A204.1 (cell line): ENCODE data around the gene UBQLN2.
"Not testable (repeated sequence)": the region's sequence is repeated elsewhere in the genome, so short reads cannot be mapped to it uniquely, and the experiment has no call there.

ENCODE experiments used
- FAIRE-seq: peaks from 2 replicates; lab custom pipeline; 2012; peaks lifted over from hg19 to GRCh38; lab: Jason Lieb, UNC

The UBQLN2 gene

DNA sequence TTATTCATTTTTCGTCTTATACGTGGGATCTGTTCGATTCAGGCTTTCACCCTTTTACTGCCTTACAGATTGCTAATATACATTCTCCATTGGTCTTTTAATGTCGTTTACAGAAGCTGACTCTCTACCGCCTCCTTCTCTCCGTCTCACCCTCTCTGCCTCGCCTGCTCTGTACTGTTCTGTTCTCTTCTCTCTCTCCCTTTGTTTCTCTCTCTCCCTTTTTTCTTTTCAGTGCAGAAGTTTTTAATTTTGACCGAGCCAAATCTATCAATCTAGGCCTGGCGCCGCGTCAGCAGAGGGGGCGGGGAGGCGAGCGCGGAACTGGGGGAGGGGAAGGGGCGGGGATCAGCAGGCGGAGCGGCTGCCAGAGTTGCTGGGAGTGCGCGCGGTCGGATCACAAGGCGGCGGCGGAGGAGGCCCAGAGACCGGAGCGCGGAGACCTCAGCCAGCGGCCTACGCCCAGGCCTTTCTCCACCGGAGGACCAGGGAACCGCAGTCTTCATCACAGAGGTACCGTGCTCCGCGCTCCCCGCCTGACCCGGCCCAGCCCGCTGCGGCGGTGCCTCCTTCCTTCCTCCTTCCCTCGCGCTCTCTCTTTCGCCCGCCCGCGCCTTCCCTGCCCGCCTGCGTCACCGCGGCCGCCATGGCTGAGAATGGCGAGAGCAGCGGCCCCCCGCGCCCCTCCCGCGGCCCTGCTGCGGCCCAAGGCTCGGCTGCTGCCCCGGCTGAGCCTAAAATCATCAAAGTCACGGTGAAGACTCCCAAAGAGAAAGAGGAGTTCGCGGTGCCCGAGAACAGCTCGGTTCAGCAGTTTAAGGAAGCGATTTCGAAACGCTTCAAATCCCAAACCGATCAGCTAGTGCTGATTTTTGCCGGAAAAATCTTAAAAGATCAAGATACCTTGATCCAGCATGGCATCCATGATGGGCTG, at the start of gene UBQLN2:
Gene UBQLN2 (plus strand): TSS at position 397 of the 931 bp plus-strand sequence. CDS start 247 bp downstream, at position 644.
- FAIRE-seq: peak; percentile 25

DNA sequence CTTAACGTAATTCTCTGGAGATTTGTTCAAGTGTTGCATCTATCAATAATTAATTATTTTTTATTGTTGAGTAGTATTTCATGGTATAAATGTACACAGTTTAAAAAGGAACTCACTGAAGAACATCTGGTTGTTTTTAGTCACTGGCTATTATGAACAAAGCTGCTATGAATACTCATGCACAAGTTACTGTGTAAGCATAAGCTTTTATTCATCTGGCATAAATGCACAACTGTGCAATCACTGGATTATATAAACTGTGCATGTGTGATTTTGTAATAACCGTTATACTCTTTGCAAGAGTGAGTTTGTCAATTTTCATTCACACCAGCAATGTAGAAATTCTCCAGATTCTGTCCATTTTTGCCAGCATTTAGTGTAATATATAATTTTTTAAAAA, 43.8 kb upstream of the UBQLN2 start:
- FAIRE-seq: no peak

GRCh38 chrX:56529482-56530007, 33.9 kb upstream of the UBQLN2 start:
- FAIRE-seq: not testable (repeated sequence)

GRCh38 chrX:56530011-56530410, 33.4 kb upstream of the UBQLN2 start:
- no peak for FAIRE-seq

GRCh38 chrX:56550667-56551066, 12.8 kb upstream of the UBQLN2 start:
- no peak for FAIRE-seq

- no peak for FAIRE-seq
Observed at GRCh38 chrX:56554870-56555269, 8.6 kb upstream of the UBQLN2 start.

DNA sequence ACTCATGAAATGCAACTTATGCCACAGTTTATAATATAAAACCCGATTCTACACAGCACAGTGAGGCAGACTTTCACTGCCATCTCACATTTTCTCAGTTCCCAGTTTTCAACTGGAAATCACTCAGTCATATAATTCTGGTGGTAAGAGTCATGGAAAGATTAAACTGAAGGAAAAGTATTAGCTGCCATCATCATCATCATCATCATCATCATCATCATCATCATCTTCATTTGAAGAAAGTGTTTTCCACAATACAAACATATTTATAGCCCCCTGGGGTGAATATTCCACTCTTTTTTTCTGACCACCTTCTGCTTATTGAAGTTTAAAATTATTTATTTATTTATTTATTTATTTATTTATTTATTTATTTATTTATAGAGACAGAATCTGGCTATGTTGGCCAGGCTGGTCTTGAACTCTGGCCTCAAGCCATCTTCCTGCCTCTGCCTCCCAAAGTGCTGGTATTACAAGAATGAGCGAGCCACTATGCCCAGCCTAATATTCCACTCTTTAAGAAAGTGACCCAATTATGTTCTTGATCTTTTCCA, 6.0 kb upstream of the UBQLN2 start:
- FAIRE-seq: no peak

DNA sequence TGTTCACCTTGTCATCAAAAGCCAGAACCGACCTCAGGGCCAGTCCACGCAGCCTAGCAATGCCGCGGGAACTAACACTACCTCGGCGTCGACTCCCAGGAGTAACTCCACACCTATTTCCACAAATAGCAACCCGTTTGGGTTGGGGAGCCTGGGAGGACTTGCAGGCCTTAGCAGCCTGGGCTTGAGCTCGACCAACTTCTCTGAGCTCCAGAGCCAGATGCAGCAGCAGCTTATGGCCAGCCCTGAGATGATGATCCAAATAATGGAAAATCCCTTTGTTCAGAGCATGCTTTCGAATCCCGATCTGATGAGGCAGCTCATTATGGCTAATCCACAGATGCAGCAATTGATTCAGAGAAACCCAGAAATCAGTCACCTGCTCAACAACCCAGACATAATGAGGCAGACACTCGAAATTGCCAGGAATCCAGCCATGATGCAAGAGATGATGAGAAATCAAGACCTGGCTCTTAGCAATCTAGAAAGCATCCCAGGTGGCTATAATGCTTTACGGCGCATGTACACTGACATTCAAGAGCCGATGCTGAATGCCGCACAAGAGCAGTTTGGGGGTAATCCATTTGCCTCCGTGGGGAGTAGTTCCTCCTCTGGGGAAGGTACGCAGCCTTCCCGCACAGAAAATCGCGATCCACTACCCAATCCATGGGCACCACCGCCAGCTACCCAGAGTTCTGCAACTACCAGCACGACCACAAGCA, 898 bp downstream of the UBQLN2 start:
- no peak for FAIRE-seq

GRCh38 chrX:56564921-56565840, 1.8 kb downstream of the UBQLN2 start:
- FAIRE-seq: no peak

DNA sequence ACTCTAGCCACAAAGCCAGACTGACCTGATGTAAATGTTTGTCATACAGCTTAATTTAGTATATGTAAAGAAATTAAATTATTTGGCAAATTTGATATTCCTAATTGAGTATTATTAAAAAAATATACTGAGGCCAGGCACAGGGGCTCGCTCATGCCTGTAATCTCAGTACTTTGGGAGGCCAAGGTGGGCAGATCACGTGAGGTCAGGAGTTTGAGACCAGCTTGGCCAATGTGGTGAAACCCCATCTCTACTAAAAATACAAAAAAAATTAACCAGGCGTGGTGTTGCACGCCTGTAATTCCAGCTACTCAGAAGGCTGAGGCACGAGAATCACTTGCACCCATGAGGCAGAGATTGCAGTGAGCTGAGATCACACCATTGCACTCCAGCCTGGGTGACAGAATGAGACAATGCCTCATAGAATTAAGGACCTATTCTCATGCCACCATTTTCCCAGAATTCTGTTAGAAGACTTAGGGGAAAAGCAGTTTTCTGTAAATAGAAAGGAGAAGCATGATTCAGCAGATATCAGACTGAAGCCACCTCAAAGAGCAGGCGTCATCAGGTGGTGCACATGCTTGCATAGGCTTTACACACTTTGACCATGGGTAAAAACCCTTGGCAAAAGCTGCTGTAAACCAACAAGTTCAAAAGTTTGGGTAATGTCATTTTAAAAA, 6.1 kb downstream of the UBQLN2 start:
- FAIRE-seq: no peak

GRCh38 chrX:56572975-56573374, 9.5 kb downstream of the UBQLN2 start:
- FAIRE-seq: no peak

DNA sequence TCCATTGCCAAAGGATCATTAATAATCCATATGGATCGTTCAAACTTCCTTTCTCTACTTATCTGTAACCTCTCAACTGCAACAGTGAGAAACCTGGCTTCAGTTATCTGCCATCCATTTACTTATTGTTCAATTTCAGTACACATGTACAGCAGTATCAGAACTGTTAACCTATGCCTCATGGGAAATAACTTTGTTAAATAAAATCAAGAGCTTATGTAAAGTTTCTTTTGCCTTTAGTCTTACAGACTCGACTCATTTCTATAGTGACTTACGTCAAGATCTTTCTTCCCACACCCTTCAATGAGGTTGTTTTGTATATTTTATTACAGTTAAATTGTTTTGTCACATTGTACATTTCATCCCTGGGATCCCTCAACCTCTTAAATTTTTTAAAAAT, 11.4 kb downstream of the UBQLN2 start:
- FAIRE-seq: no peak

GRCh38 chrX:56576721-56577120, 13.3 kb downstream of the UBQLN2 start:
- FAIRE-seq: no peak

- FAIRE-seq: no peak
Observed at GRCh38 chrX:56588397-56589188, 25.2 kb downstream of the UBQLN2 start.

DNA sequence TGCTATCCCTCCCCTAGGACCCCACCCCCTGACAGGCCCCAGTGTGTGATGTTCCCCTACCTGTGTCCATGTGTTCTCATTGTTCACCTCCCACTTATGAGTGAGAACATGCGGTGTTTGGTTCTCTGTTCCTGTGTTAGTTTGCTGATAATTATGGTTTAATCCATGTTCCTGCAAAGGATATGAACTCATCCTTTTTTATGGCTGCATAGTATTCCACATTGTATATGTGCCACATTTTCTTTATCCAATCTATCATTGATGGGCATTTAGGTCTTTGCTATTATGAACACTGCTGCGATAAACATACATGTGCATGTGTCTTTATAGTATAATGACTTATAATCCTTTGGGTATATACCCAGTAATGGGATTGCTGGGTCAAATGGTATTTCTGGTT, 28.4 kb downstream of the UBQLN2 start:
- FAIRE-seq: not testable (repeated sequence)

DNA sequence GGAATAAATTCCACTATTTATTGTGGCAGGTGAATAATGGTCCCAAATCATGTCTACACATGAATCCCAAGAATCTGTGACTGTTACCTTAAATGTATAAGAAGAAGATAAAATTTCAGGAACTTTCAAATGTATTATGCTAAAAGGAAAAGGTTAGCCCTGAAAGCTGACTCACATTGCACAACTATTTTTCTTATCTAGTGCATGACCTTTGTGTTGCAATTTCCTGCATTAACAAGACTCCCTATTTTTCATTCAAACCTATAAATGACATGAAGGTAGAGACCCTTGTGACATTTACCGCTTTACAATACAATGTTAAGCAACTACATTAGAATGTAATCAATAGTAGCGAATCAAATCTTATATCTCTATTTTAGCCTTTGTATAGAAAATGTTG, 36.7 kb downstream of the UBQLN2 start:
- no peak for FAIRE-seq

GRCh38 chrX:56600987-56601386, 37.6 kb downstream of the UBQLN2 start:
- no peak for FAIRE-seq

- no peak for FAIRE-seq
Observed at GRCh38 chrX:56615282-56615681, 51.9 kb downstream of the UBQLN2 start.
